Keratinocyte (primary cell): ENCODE results near the gene LEUTX.

Experiments used
- EZH2 ChIP-seq: IDR thresholded peaks from one replicate; pipeline ENCODE4 v1.6.1; 2012; ENCODE audit warnings: inconsistent platforms, mild to moderate bottlenecking, low read length, moderate library complexity
- TF ChIP-seq, protein P1 (sequence below), 3 experiments: IDR thresholded peaks in 1 of 3; conservative IDR thresholded peaks in 1 of 3; optimal IDR thresholded peaks in 1 of 3; 2 replicates in 2 of 3; 3 replicates in 1 of 3; pipeline versions ENCODE3 to v1.5.1; 2011; ENCODE audit warnings: low read length in 3 of 3, mild to moderate bottlenecking in 3 of 3, moderate library complexity in 2 of 3, control low read depth in 1 of 3, inconsistent platforms in 1 of 3; ENCODE audit not compliant: insufficient read depth in 2 of 3; ENCODE audit errors: extremely low read depth in 1 of 3

DNA sequence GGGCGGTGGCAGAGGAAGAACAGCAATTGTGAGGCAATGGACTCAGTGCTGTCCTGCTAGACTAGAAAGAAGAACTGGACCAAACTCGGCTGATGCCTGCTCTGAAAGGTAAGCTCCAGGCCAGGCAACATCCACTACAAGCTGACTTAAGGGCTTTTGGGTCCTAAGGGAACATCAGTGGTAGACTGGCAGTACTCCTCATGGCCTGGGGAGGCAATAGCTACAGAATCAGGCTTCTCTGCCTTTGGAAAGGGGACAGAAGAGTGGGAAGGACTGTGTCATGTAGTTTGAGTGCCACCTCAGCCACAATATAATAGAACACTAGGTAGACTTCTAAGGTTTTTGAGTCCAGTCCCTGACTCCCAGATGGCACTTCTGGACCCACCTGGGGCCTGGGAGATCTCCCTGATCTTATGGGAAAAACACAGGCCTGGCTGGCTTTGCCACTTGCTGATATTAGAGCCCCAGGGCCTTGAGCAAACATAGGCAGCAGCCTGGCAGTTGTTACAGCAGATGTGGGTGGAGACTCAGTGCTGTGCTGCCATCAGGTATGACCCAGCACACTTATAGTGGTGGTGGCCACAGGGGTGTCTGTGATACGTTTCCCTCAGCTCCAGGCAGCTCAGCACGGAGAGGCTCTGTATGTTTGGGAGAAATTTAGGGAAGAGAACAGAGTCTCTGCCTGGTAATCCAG, 31.7 kb upstream of the LEUTX start:
- TF ChIP-seq, protein P1, sequence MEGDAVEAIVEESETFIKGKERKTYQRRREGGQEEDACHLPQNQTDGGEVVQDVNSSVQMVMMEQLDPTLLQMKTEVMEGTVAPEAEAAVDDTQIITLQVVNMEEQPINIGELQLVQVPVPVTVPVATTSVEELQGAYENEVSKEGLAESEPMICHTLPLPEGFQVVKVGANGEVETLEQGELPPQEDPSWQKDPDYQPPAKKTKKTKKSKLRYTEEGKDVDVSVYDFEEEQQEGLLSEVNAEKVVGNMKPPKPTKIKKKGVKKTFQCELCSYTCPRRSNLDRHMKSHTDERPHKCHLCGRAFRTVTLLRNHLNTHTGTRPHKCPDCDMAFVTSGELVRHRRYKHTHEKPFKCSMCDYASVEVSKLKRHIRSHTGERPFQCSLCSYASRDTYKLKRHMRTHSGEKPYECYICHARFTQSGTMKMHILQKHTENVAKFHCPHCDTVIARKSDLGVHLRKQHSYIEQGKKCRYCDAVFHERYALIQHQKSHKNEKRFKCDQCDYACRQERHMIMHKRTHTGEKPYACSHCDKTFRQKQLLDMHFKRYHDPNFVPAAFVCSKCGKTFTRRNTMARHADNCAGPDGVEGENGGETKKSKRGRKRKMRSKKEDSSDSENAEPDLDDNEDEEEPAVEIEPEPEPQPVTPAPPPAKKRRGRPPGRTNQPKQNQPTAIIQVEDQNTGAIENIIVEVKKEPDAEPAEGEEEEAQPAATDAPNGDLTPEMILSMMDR (optimal IDR thresholded peaks at IDR 0.05 in 1 of 3, IDR thresholded peaks at IDR 0.05 in 1 of 3, conservative IDR thresholded peaks at IDR 0.05 in 1 of 3; ENCODE audit: extremely low read depth in 1 of 3, insufficient read depth in 2 of 3, low read length in 3 of 3) = no peak
- TF ChIP-seq EZH2 = no peak
